H9 (cell line): ENCODE data around the gene CTDSPL. TPM values are rescaled to one million over a fixed set of nuclear protein-coding genes. Genes with fewer than 3 reads are reported as not detected.

Source experiments
- DNase-seq: peaks from one replicate; pipeline ENCODE4 v3.0.0-alpha.2; 2017
- H2AFZ ChIP-seq: one replicate; pipeline ENCODE4 v1.6.1; 2013; ENCODE audit warnings: mild to moderate bottlenecking, low read length, control low read depth, moderate library complexity
- H2AK5ac ChIP-seq: 2 replicates; pipeline ENCODE4 v1.6.1; 2013; ENCODE audit warnings: low read length, control low read depth, mixed read lengths; ENCODE audit not compliant: insufficient read length
- H2BK120ac ChIP-seq: one replicate; pipeline ENCODE4 v1.6.1; 2013; ENCODE audit warnings: low read depth, mild to moderate bottlenecking, low read length, control low read depth, inconsistent platforms; ENCODE audit not compliant: poor library complexity, severe bottlenecking
- H2BK12ac ChIP-seq: 2 replicates; pipeline ENCODE4 v1.6.1; 2013; ENCODE audit warnings: low read length, control low read depth, mixed read lengths, low read depth; ENCODE audit not compliant: insufficient read length
- H2BK15ac ChIP-seq: 2 replicates; pipeline ENCODE4 v1.6.1; 2013; ENCODE audit warnings: low read depth, low read length, control low read depth
- H2BK20ac ChIP-seq: one replicate; pipeline ENCODE4 v1.6.1; 2013; ENCODE audit warnings: low read depth, mild to moderate bottlenecking, low read length, control low read depth, inconsistent platforms; ENCODE audit not compliant: poor library complexity, severe bottlenecking
- H2BK5ac ChIP-seq: 2 replicates; pipeline ENCODE4 v1.6.1; 2013; ENCODE audit warnings: low read length, control low read depth, mixed read lengths; ENCODE audit not compliant: insufficient read length
- H3K14ac ChIP-seq: 2 replicates; pipeline ENCODE4 v1.6.1; 2013; ENCODE audit warnings: low read length, control low read depth; ENCODE audit not compliant: insufficient read depth
- H3K18ac ChIP-seq: 2 replicates; pipeline ENCODE4 v1.6.1; 2013; ENCODE audit warnings: low read depth, mild to moderate bottlenecking, mixed read lengths, low read length, control low read depth; ENCODE audit not compliant: insufficient read length
- H3K23ac ChIP-seq: 2 replicates; pipeline ENCODE4 v1.6.1; 2013; ENCODE audit warnings: low read length, control low read depth, mixed read lengths, low read depth; ENCODE audit not compliant: insufficient read length
- H3K23me2 ChIP-seq: 2 replicates; pipeline ENCODE4 v1.6.1; 2013; ENCODE audit warnings: low read depth, mild to moderate bottlenecking, mixed read lengths, low read length, control low read depth; ENCODE audit not compliant: insufficient read length, poor library complexity, severe bottlenecking
- H3K27ac ChIP-seq: 2 replicates; pipeline ENCODE4 v1.5.1; 2013; ENCODE audit warnings: low read length, control low read depth, mixed read lengths, low read depth; ENCODE audit not compliant: insufficient read length
- H3K27me3 ChIP-seq: 2 replicates; pipeline ENCODE4 v1.6.1; 2013; ENCODE audit warnings: low read length, control low read depth, inconsistent platforms; ENCODE audit not compliant: insufficient read depth
- H3K4ac ChIP-seq: 2 replicates; pipeline ENCODE4 v1.6.1; 2013; ENCODE audit warnings: low read depth, mild to moderate bottlenecking, control low read depth, inconsistent platforms, low read length, moderate library complexity
- H3K4me1 ChIP-seq: 2 replicates; pipeline ENCODE4 v1.6.1; 2013; ENCODE audit warnings: low read length, control low read depth, inconsistent platforms; ENCODE audit not compliant: insufficient read depth
- H3K4me2 ChIP-seq: 2 replicates; pipeline ENCODE4 v1.6.1; 2013; ENCODE audit warnings: low read length, control low read depth, mixed read lengths; ENCODE audit not compliant: insufficient read length, insufficient read depth
- H3K56ac ChIP-seq: 2 replicates; pipeline ENCODE4 v1.6.1; 2013; ENCODE audit warnings: low read depth, mild to moderate bottlenecking, mixed read lengths, low read length, control low read depth; ENCODE audit not compliant: insufficient read length
- H3K79me1 ChIP-seq: 2 replicates; pipeline ENCODE4 v1.6.1; 2013; ENCODE audit warnings: low read depth, mild to moderate bottlenecking, moderate library complexity, low read length, control low read depth, inconsistent platforms; ENCODE audit not compliant: insufficient read depth, poor library complexity, severe bottlenecking
- H3K79me2 ChIP-seq: 2 replicates; pipeline ENCODE4 v1.6.1; 2013; ENCODE audit warnings: low read length, control low read depth, inconsistent platforms; ENCODE audit not compliant: insufficient read depth
- H3K9ac ChIP-seq: 2 replicates; pipeline ENCODE4 v1.6.1; 2013; ENCODE audit warnings: low read length, control low read depth, mixed read lengths; ENCODE audit not compliant: insufficient read length; ENCODE audit errors: extremely low read depth
- H3K9me3 ChIP-seq: one replicate; pipeline ENCODE4 v1.6.1; 2013; ENCODE audit warnings: low read depth, low read length, inconsistent platforms; ENCODE audit not compliant: control insufficient read depth
- H3T11ph ChIP-seq: one replicate; pipeline ENCODE4 v1.6.1; 2013; ENCODE audit warnings: mild to moderate bottlenecking, low read length, control low read depth, inconsistent platforms
- H4K20me1 ChIP-seq: one replicate; pipeline ENCODE4 v1.6.1; 2013; ENCODE audit not compliant: control insufficient read depth, insufficient read length, insufficient read depth
- H4K5ac ChIP-seq: 2 replicates; pipeline ENCODE4 v1.6.1; 2013; ENCODE audit warnings: low read depth, mild to moderate bottlenecking, mixed read lengths, low read length, control low read depth; ENCODE audit not compliant: insufficient read length
- H4K8ac ChIP-seq: replicated peaks from 2 replicates; pipeline ENCODE4 v1.6.1; 2013; ENCODE audit warnings: low read length, control low read depth, mixed read lengths, low read depth; ENCODE audit not compliant: insufficient read length
- H4K91ac ChIP-seq: 2 replicates; pipeline ENCODE4 v1.6.1; 2013; ENCODE audit warnings: low read depth, mild to moderate bottlenecking, moderate library complexity, mixed read lengths, low read length, control low read depth; ENCODE audit not compliant: insufficient read length
- H3K27ac Mint-ChIP-seq, 3 experiments: 2 replicates in 2 of 3; 3 replicates in 1 of 3; pipeline ENCODE4 v1.8.0; 2020 to 2021; ENCODE audit warnings: mixed read lengths in 3 of 3, mild to moderate bottlenecking in 1 of 3, moderate library complexity in 1 of 3
- H3K27me3 Mint-ChIP-seq: 2 replicates; pipeline ENCODE4 v1.8.0; 2021; ENCODE audit warnings: low read depth, mild to moderate bottlenecking, moderate library complexity, mixed read lengths
- H3K36me3 Mint-ChIP-seq, 3 experiments: 2 replicates in 2 of 3; 3 replicates in 1 of 3; pipeline ENCODE4 v1.8.0; 2020 to 2021; ENCODE audit warnings: low read depth in 3 of 3, mixed read lengths in 3 of 3; ENCODE audit not compliant: insufficient read depth in 1 of 3
- H3K4me1 Mint-ChIP-seq, 2 experiments: 2 replicates each; pipeline ENCODE4 v1.8.0; 2020; ENCODE audit warnings: mixed read lengths in 2 of 2
- H3K4me3 Mint-ChIP-seq, 2 experiments: 2 replicates in 1 of 2; 3 replicates in 1 of 2; pipeline ENCODE4 v1.8.0; 2020 to 2021; ENCODE audit warnings: mild to moderate bottlenecking in 2 of 2, mixed read lengths in 2 of 2, moderate library complexity in 1 of 2
- H3K9me3 Mint-ChIP-seq, 2 experiments: 2 replicates in 1 of 2; 3 replicates in 1 of 2; pipeline ENCODE4 v1.8.0; 2020; ENCODE audit warnings: mild to moderate bottlenecking in 2 of 2, mixed read lengths in 2 of 2, moderate library complexity in 1 of 2
- WGBS: extraction: QIAGEN DNeasy Blood & Tissue Kit; methylation state at CpG from one replicate; pipeline ENCODE4 v1.1.7; 2013; ENCODE audit warnings: missing lambda C conversion rate, low lambda C conversion rate, mixed read lengths; ENCODE audit not compliant: insufficient read length; ENCODE audit errors: extremely low coverage; 5-methylcytosine and 5-hydroxymethylcytosine counted together
- total RNA-seq: library from RNA; stranded (reverse); gene quantifications from 2 replicates; pipeline ENCODE4 v1.2.1, GENCODE V29; 2021
- TF ChIP-seq, protein P1 (sequence below): fragments of 200-600 bp; sonication (generic); conservative IDR thresholded peaks from 3 replicates; pipeline ENCODE4 v1.8.0; 2021; ENCODE audit warnings: antibody characterized with exemption, mild to moderate bottlenecking

Gene CTDSPL
- total RNA-seq, 1 experiment from 2014 or later = 20.8 TPM

GRCh38 chr3:37859908-37860199 is 1.8 kb upstream of the CTDSPL start:
- Histone ChIP-seq H4K8ac (no peak overlapping the region), H3K56ac (no peak overlapping the region), H3K79me2 (no peaks in the 10 kb centered on the region; the same call in 1 of the 2 replicates), H3K79me1 (no peaks in the 10 kb centered on the region), H2BK15ac (no peak overlapping the region), H4K5ac (no peak overlapping the region), H3K4ac (no peak overlapping the region), H2BK12ac (no peak overlapping the region), H2BK120ac (no peak overlapping the region), H3K27me3 (no peaks in the 10 kb centered on the region), H4K91ac (no peak overlapping the region), H2AFZ (no peak overlapping the region), H3K4me1 (peaks cover 5% of the 10 kb centered on the region; the same call in 1 of the 2 replicates), H3K18ac (no peak overlapping the region), H3K27ac (no peak overlapping the region), H3K4me2 (no peak overlapping the region), H3T11ph (no peak overlapping the region), H2AK5ac (no peak overlapping the region), H3K9ac (no peak overlapping the region), H2BK20ac (no peak overlapping the region), H3K23ac (no peak overlapping the region), H3K9me3 (no peaks in the 10 kb centered on the region), H4K20me1 (no peaks in the 10 kb centered on the region), H3K14ac (no peak overlapping the region), H3K23me2 (peaks cover 15% of the 10 kb centered on the region), H2BK5ac (no peak overlapping the region)
- H3K27ac Mint-ChIP-seq = no peak overlapping the region
- H3K36me3 Mint-ChIP-seq = peaks cover 2 to 5% (median 5%) of the 10 kb centered on the region in 3 experiments; a peak in 2 of 7 replicates
- H3K27me3 Mint-ChIP-seq = peaks cover 27% of the 10 kb centered on the region
- no CpG with 5 or more reads among the region's 6 CpGs for WGBS
- no peak for DNase-seq
- peaks cover 3 to 5% of the 10 kb centered on the region in 2 experiments; a peak in 1 of 5 replicates for H3K9me3 Mint-ChIP-seq
- peaks cover 23 to 29% of the 10 kb centered on the region in 2 experiments for H3K4me1 Mint-ChIP-seq
- TF ChIP-seq, protein P1, sequence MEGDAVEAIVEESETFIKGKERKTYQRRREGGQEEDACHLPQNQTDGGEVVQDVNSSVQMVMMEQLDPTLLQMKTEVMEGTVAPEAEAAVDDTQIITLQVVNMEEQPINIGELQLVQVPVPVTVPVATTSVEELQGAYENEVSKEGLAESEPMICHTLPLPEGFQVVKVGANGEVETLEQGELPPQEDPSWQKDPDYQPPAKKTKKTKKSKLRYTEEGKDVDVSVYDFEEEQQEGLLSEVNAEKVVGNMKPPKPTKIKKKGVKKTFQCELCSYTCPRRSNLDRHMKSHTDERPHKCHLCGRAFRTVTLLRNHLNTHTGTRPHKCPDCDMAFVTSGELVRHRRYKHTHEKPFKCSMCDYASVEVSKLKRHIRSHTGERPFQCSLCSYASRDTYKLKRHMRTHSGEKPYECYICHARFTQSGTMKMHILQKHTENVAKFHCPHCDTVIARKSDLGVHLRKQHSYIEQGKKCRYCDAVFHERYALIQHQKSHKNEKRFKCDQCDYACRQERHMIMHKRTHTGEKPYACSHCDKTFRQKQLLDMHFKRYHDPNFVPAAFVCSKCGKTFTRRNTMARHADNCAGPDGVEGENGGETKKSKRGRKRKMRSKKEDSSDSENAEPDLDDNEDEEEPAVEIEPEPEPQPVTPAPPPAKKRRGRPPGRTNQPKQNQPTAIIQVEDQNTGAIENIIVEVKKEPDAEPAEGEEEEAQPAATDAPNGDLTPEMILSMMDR = no peak
- peak overlapping the region in 1 of 2 experiments; percentile 94; a peak in 3 of 5 replicates for H3K4me3 Mint-ChIP-seq
